DND-41 (cell line): Measurements from ENCODE around the gene ITGB5.

Experiments used
- ATAC-seq: fragments of 200-7000 bp; cut with Tn5 transposase; 3 replicates; pipeline ENCODE4 v1.9.1; 2021; ENCODE audit warnings: low read depth; ENCODE audit not compliant: insufficient read depth
- DNase-seq: peaks from one replicate; pipeline ENCODE4 v3.0.0-alpha.2; 2020
- H2AFZ ChIP-seq: 2 replicates; pipeline ENCODE4 v1.6.0; 2012; ENCODE audit warnings: low read depth, low read length
- H3K27ac ChIP-seq: 2 replicates; pipeline ENCODE4 v1.5.1; 2012; ENCODE audit warnings: low read length, inconsistent platforms
- H3K27me3 ChIP-seq: fragments of 200-600 bp; sonication (generic); 2 replicates; pipeline ENCODE4 v1.6.0; 2012; ENCODE audit warnings: low read length, mild to moderate bottlenecking, inconsistent platforms; ENCODE audit not compliant: insufficient read depth, poor library complexity
- H3K36me3 ChIP-seq: 2 replicates; pipeline ENCODE4 v1.5.1; 2012; ENCODE audit warnings: low read length, inconsistent platforms; ENCODE audit not compliant: insufficient read depth
- H3K4me1 ChIP-seq: 2 replicates; pipeline ENCODE4 v1.5.1; 2012; ENCODE audit warnings: mild to moderate bottlenecking, low read length; ENCODE audit not compliant: insufficient read depth
- H3K4me2 ChIP-seq: 2 replicates; pipeline ENCODE4 v1.6.0; 2012; ENCODE audit warnings: mild to moderate bottlenecking, moderate library complexity, low read length, inconsistent platforms; ENCODE audit not compliant: insufficient read depth
- H3K4me3 ChIP-seq, 2 experiments: fragments of 200-600 bp in 1 of 2; shearing (Covaris generic) in 1 of 2; 2 replicates each; pipeline ENCODE4 v1.5.1; 2012 to 2016; ENCODE audit warnings: inconsistent platforms in 2 of 2, low read length in 2 of 2, mild to moderate bottlenecking in 2 of 2, low read depth in 1 of 2, moderate library complexity in 1 of 2
- H3K79me2 ChIP-seq: 2 replicates; pipeline ENCODE4 v1.6.0; 2012; ENCODE audit warnings: low read length, inconsistent platforms; ENCODE audit not compliant: insufficient read depth
- H3K9ac ChIP-seq: 2 replicates; pipeline ENCODE4 v1.6.0; 2012; ENCODE audit warnings: low read depth, mild to moderate bottlenecking, inconsistent platforms, low read length, moderate library complexity
- H3K9me3 ChIP-seq: 2 replicates; pipeline ENCODE4 v1.5.1; 2012; ENCODE audit warnings: low read length, moderate library complexity, mild to moderate bottlenecking, inconsistent platforms; ENCODE audit not compliant: insufficient read depth, severe bottlenecking
- H4K20me1 ChIP-seq: 2 replicates; pipeline ENCODE4 v1.6.0; 2012; ENCODE audit warnings: low read length; ENCODE audit not compliant: insufficient read depth
- EZH2 ChIP-seq: IDR thresholded peaks from 3 replicates; pipeline ENCODE4 v1.6.1; 2012; ENCODE audit warnings: borderline replicate concordance, low read depth, mild to moderate bottlenecking, moderate library complexity, low read length, inconsistent platforms; ENCODE audit not compliant: severe bottlenecking
- TF ChIP-seq, protein P1 (sequence below): IDR thresholded peaks from 2 replicates; pipeline ENCODE4 v1.5.1; 2012; ENCODE audit warnings: borderline replicate concordance, low read length, moderate library complexity, mild to moderate bottlenecking; ENCODE audit not compliant: poor library complexity, severe bottlenecking; ENCODE audit errors: extremely low read depth

Gene ITGB5

DNA sequence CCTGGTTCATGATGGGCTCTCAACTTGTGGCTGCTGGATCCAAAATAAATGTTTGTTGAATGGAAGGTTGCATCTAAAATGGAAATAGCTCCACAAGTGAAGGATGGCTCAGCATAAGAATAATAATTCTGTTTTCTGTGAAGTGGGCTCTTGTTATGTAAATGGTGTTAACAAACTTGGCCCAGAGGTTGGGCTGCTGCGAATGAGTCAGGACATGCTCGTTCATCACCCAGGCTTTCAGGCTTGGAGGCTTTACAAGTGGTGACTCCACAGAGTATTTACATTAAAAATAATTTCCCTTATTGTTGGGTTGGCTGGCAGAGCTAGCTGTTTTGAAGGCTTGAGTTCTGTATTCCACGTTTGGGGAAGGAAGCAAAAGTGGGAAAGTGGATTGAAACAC, 60.5 kb downstream of the ITGB5 start:
- DNase-seq (no peak), ATAC-seq (no peak)
- no peaks in the 10 kb centered on the region for H4K20me1 ChIP-seq
- no peaks in the 10 kb centered on the region for H3K9me3 ChIP-seq
- H2AFZ ChIP-seq, result no peak overlapping the region
- no peak overlapping the region for H3K4me3 ChIP-seq
- H3K4me2 ChIP-seq, result no peak overlapping the region
- H3K27me3 ChIP-seq, result no peaks in the 10 kb centered on the region
- no peak for TF ChIP-seq EZH2
- TF ChIP-seq, protein P1, sequence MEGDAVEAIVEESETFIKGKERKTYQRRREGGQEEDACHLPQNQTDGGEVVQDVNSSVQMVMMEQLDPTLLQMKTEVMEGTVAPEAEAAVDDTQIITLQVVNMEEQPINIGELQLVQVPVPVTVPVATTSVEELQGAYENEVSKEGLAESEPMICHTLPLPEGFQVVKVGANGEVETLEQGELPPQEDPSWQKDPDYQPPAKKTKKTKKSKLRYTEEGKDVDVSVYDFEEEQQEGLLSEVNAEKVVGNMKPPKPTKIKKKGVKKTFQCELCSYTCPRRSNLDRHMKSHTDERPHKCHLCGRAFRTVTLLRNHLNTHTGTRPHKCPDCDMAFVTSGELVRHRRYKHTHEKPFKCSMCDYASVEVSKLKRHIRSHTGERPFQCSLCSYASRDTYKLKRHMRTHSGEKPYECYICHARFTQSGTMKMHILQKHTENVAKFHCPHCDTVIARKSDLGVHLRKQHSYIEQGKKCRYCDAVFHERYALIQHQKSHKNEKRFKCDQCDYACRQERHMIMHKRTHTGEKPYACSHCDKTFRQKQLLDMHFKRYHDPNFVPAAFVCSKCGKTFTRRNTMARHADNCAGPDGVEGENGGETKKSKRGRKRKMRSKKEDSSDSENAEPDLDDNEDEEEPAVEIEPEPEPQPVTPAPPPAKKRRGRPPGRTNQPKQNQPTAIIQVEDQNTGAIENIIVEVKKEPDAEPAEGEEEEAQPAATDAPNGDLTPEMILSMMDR, result no peak
- H3K4me1 ChIP-seq, result no peaks in the 10 kb centered on the region
- no peak overlapping the region for H3K27ac ChIP-seq
- H3K36me3 ChIP-seq, result no peaks in the 10 kb centered on the region
- no peaks in the 10 kb centered on the region for H3K79me2 ChIP-seq
- no peak overlapping the region for H3K9ac ChIP-seq

DNA sequence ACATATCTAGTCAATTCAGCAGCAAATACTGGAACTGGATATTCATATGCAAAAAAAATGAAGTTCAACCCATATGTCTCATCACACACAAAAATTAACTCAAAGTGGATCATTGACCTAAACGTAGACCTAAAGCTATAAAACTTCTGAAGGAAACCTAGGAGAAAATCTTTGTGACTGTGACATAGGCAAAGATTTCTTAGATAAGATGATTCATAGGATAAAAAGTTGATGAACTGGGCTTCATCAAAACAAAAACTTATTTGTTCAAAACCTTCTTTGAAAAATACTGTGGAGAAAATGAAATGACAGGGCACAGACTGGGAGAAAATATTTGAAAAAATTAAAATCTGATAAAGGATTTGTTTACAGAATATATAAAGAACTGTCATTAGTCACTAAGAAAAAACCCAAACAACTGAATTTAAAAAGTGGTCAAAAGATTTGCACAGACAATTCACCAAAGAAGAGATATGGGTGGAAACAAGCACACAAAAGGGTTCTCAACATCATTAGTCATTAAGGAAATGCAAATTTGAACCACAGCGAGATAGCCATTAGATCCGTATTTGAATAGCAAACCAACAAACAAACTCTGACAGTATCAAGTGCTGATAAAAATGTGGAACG, 62.8 kb downstream of the ITGB5 start:
- no peaks in the 10 kb centered on the region for H3K9me3 ChIP-seq
- no peaks in the 10 kb centered on the region for H3K4me1 ChIP-seq
- ATAC-seq (no peak), DNase-seq (no peak)
- H3K4me2 ChIP-seq, result no peak overlapping the region
- no peak overlapping the region for H3K9ac ChIP-seq
- TF ChIP-seq, protein P1, result no peak
- no peak for TF ChIP-seq EZH2
- H3K4me3 ChIP-seq, result no peak overlapping the region
- no peak overlapping the region for H2AFZ ChIP-seq
- H3K79me2 ChIP-seq, result no peaks in the 10 kb centered on the region
- no peak overlapping the region for H3K27ac ChIP-seq
- H4K20me1 ChIP-seq, result no peaks in the 10 kb centered on the region
- no peaks in the 10 kb centered on the region for H3K36me3 ChIP-seq
- peaks cover 4% of the 10 kb centered on the region for H3K27me3 ChIP-seq

DNA sequence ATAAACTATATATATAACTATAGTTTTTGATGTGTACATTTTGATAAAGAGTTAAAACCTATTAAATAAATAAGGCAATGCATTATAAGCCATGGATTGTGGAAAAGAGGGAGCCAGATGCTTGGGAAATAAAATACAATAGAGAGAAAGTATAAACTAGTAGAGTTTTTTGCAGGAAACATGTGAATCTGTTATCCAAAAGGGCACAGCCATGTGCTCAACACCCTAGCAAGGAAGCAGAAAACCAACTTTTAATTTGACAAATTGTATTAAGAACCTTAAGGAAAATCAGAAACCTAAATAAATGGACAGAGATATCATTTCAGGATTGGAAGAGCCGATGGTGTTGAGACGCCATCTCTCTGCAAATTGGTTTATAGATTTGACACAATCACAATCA, 63.5 kb downstream of the ITGB5 start:
- DNase-seq (no peak), ATAC-seq (no peak)
- Histone ChIP-seq H3K4me1 (no peaks in the 10 kb centered on the region), H3K4me3 (no peak overlapping the region), H4K20me1 (no peaks in the 10 kb centered on the region), H3K27me3 (peaks cover 10% of the 10 kb centered on the region), H3K4me2 (no peak overlapping the region), H3K79me2 (no peaks in the 10 kb centered on the region), H3K27ac (no peak overlapping the region), H2AFZ (no peak overlapping the region), H3K9me3 (no peaks in the 10 kb centered on the region), H3K9ac (no peak overlapping the region), H3K36me3 (no peaks in the 10 kb centered on the region)
- TF ChIP-seq, protein P1, result no peak
- no peak for TF ChIP-seq EZH2
